Endothelial cell of umbilical vein (primary cell): ENCODE data around the gene CLEC16A. TPM values are rescaled to one million over a fixed set of nuclear protein-coding genes. Genes with fewer than 3 reads are reported as not detected.

ENCODE experiments used
- BruUV-seq: library from RNA; stranded (reverse); fragments of 400-500 nt; replicated peaks from 2 replicates; lab custom pipeline; 2021; lab: Mats Ljungman, UMichigan
- CTCF ChIA-PET: fragments of 300-600, 350-600 bp; sonication (Branson Sonifier 250); formaldehyde crosslinking; loops from one replicate; lab custom pipeline; 2021; ENCODE audit warnings: antibody characterized with exemption, inconsistent platforms; lab: Charles Lee
- POLR2A ChIA-PET: fragments of 300-600, 350-600 bp; sonication (Branson Sonifier 250); formaldehyde crosslinking; loops from one replicate; lab custom pipeline; 2021; ENCODE audit warnings: antibody characterized with exemption, inconsistent platforms; lab: Charles Lee
- DNase-seq: peaks from one replicate; pipeline ENCODE4 v3.0.0-alpha.2; 2011; ENCODE audit warnings: low read depth, low spot score
- FAIRE-seq: peaks from 2 replicates; lab custom pipeline; 2011; peaks lifted over from hg19 to GRCh38; lab: Jason Lieb, UNC
- H2AFZ ChIP-seq: 2 replicates; pipeline ENCODE4 v1.6.0; 2012; ENCODE audit warnings: low read depth, low read length, control low read depth, inconsistent platforms
- H3K27ac ChIP-seq: 2 replicates; pipeline ENCODE4 v1.5.1; 2011; ENCODE audit warnings: low read depth, mild to moderate bottlenecking, control low read depth, low read length, moderate library complexity; ENCODE audit not compliant: insufficient read depth
- H3K27me3 ChIP-seq, 2 experiments: 2 replicates each; pipeline versions ENCODE4 v1.6.0 to v1.6.1; 2011; ENCODE audit warnings: low read length in 2 of 2, mixed read lengths in 1 of 2; ENCODE audit not compliant: control insufficient read depth in 2 of 2, insufficient read depth in 2 of 2
- H3K36me3 ChIP-seq, 2 experiments: 2 replicates in 1 of 2; 3 replicates in 1 of 2; pipeline ENCODE4 v1.5.1; 2011; ENCODE audit warnings: low read length in 2 of 2, mild to moderate bottlenecking in 1 of 2, moderate library complexity in 1 of 2; ENCODE audit not compliant: control insufficient read depth in 2 of 2, insufficient read depth in 2 of 2; ENCODE audit errors: extremely low read depth in 1 of 2
- H3K4me1 ChIP-seq: 3 replicates; pipeline ENCODE4 v1.5.1; 2011; ENCODE audit warnings: mild to moderate bottlenecking, low read length; ENCODE audit not compliant: control insufficient read depth, insufficient read depth; ENCODE audit errors: extremely low read depth
- H3K4me2 ChIP-seq: 2 replicates; pipeline ENCODE4 v1.6.1; 2011; ENCODE audit warnings: low read length, control low read depth, mixed read lengths; ENCODE audit not compliant: insufficient read depth
- H3K4me3 ChIP-seq, 3 experiments: fragments of 200-600 bp in 1 of 3; sonication (generic), shearing (Covaris generic) in 1 of 3; replicated peaks in 1 of 3; 2 replicates each; pipeline ENCODE4 v1.5.1; 2011 to 2016; ENCODE audit warnings: control low read depth in 3 of 3, low read length in 3 of 3, mild to moderate bottlenecking in 2 of 3, inconsistent platforms in 1 of 3, low read depth in 1 of 3, moderate library complexity in 1 of 3; ENCODE audit not compliant: insufficient read depth in 1 of 3
- H3K79me2 ChIP-seq: 2 replicates; pipeline ENCODE4 v1.6.0; 2012; ENCODE audit warnings: low read length, inconsistent platforms; ENCODE audit not compliant: control insufficient read depth, insufficient read depth
- H3K9ac ChIP-seq: replicated peaks from 2 replicates; pipeline ENCODE3; 2011; ENCODE audit warnings: low read length, control low read depth; ENCODE audit not compliant: insufficient read depth; ENCODE audit errors: extremely low read depth
- H3K9me1 ChIP-seq: replicated peaks from 3 replicates; pipeline ENCODE4 v1.6.0; 2011; ENCODE audit warnings: mild to moderate bottlenecking, low read length; ENCODE audit not compliant: control insufficient read depth, insufficient read depth; ENCODE audit errors: extremely low read depth
- H3K9me3 ChIP-seq: replicated peaks from 2 replicates; pipeline ENCODE4 v1.5.1; 2012; ENCODE audit warnings: low read length, inconsistent platforms; ENCODE audit not compliant: control insufficient read depth, insufficient read depth
- H4K20me1 ChIP-seq: replicated peaks from 2 replicates; pipeline ENCODE3; 2011; ENCODE audit warnings: mild to moderate bottlenecking, low read length; ENCODE audit not compliant: control insufficient read depth, insufficient read depth; ENCODE audit errors: extremely low read depth
- EZH2 ChIP-seq: IDR thresholded peaks from 2 replicates; pipeline ENCODE4 v1.6.1; 2012; ENCODE audit warnings: borderline replicate concordance, low read depth, mild to moderate bottlenecking, moderate library complexity, low read length, inconsistent platforms; ENCODE audit not compliant: severe bottlenecking
- FOS ChIP-seq: IDR thresholded peaks from 2 replicates; pipeline ENCODE4 v1.6.1; 2011; ENCODE audit warnings: mild to moderate bottlenecking, low read length, moderate library complexity, borderline replicate concordance; ENCODE audit not compliant: insufficient read depth
- GATA2 ChIP-seq: IDR thresholded peaks from 2 replicates; pipeline ENCODE4 v1.7.0; 2011; ENCODE audit warnings: low read depth, mild to moderate bottlenecking, moderate library complexity, mixed read lengths, low read length; ENCODE audit not compliant: insufficient read length, insufficient read depth
- JUN ChIP-seq: IDR thresholded peaks from 2 replicates; pipeline ENCODE4 v1.6.1; 2011; ENCODE audit warnings: borderline replicate concordance, low read depth; ENCODE audit not compliant: insufficient read length, insufficient read depth
- MYC ChIP-seq: IDR thresholded peaks from one replicate; pipeline ENCODE4 v1.6.1; 2011; ENCODE audit warnings: mild to moderate bottlenecking, low read depth, low read length
- POLR2A ChIP-seq: IDR thresholded peaks from 2 replicates; pipeline ENCODE4 v1.6.1; 2012; ENCODE audit warnings: low read depth, mild to moderate bottlenecking, control low read depth, low read length
- POLR2AphosphoS5 ChIP-seq: IDR thresholded peaks from 2 replicates; pipeline ENCODE4 v1.6.1; 2012; ENCODE audit warnings: low read depth, mild to moderate bottlenecking, control low read depth, low read length, moderate library complexity; ENCODE audit not compliant: insufficient read depth
- dilution Hi-C: fragments of 300-500 bp; cut with MboI; formaldehyde crosslinking; loops from one replicate; pipeline ENCODE4 v1.15.0; 2019; ENCODE audit warnings: low sequenced_read_pairs; ENCODE audit not compliant: extremely low pct_ligation_motif_present
- intact Hi-C: fragments of 100-400 bp; cut with micrococcal nuclease; formaldehyde crosslinking; loops from one replicate; pipeline ENCODE4 v1.10.0; 2022
- polyA plus RNA-seq, 4 experiments: library from polyadenylated mRNA; depleted of rRNA in 3 of 4; stranded (reverse) in 3 of 4; unstranded in 1 of 4; fragments of >200 nt; gene quantifications; 2 replicates each; pipeline versions ENCODE4 v1.2.1 to v1.2.3, GENCODE V29; 2011 to 2012; ENCODE audit warnings: missing spikeins in 1 of 4
- total RNA-seq: library from RNA; stranded (reverse); gene quantifications from 2 replicates; pipeline ENCODE4 v1.2.3, GENCODE V29; 2021
- TF ChIP-seq, protein P1 (sequence below): IDR thresholded peaks from 2 replicates; pipeline ENCODE4 v1.6.1; 2011; ENCODE audit not compliant: insufficient read depth, insufficient read length
- TF ChIP-seq, protein P2 (sequence below), 2 donors: IDR thresholded peaks; 1 replicate in 1 of 2; 2 replicates in 1 of 2; pipeline ENCODE4 v1.5.1; 2011; ENCODE audit warnings: low read length in 2 of 2, mild to moderate bottlenecking in 2 of 2, moderate library complexity in 2 of 2, control low read depth in 1 of 2, inconsistent platforms in 1 of 2, low read depth in 1 of 2; ENCODE audit not compliant: insufficient read depth in 1 of 2; ENCODE audit errors: extremely low read depth in 1 of 2

The CLEC16A gene
- total and polyA plus RNA-seq, 2 donors (not counting 3 experiments of a cell fraction or from before 2014, with no cell fraction given), result 11.4 to 23.3 TPM

DNA sequence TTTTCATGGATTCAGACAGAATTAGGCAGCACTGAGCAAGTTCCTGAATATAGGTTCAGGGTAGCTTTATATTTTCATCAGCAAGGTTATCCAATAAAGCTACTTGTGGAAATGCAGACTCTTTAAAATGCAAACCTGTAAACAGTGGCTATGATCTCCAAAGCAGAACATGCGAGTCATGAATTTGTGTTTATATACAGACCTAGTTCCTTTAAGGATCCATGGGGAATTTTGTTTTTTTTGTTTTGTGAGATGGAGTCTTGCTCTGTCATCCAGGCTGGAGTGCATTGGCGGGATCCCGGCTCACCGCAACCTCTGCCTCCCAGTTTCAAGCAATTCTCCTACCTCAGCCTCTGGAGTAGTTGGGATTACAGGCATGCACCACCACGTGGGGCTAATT, 14.8 kb downstream of the CLEC16A start:
- Histone ChIP-seq H3K9me3 (no peaks in the 10 kb centered on the region), H3K9ac (no peak overlapping the region), H3K4me3 (no peak overlapping the region), H3K4me2 (no peak overlapping the region), H3K27me3 (no peaks in the 10 kb centered on the region), H3K27ac (no peak overlapping the region), H4K20me1 (no peaks in the 10 kb centered on the region), H3K79me2 (peaks cover 7% of the 10 kb centered on the region), H3K36me3 (peaks cover 2 to 6% of the 10 kb centered on the region in 2 experiments), H2AFZ (no peak overlapping the region), H3K9me1 (no peaks in the 10 kb centered on the region), H3K4me1 (peaks cover 35% of the 10 kb centered on the region)
- intact Hi-C loops (loop anchor here (5.0 kb wide), 1 partner anchor 243 kb away; no protein-coding TSS in a partner anchor), dilution Hi-C loops (no loop called here)
- DNase-seq (no peak), FAIRE-seq (no peak)
- TF ChIP-seq POLR2A (no peak), MYC (no peak), POLR2AphosphoS5 (no peak), GATA2 (no peak), EZH2 (no peak), FOS (no peak), JUN (no peak)
- TF ChIP-seq, protein P1, sequence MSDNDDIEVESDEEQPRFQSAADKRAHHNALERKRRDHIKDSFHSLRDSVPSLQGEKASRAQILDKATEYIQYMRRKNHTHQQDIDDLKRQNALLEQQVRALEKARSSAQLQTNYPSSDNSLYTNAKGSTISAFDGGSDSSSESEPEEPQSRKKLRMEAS, result no peak
- TF ChIP-seq, protein P2, sequence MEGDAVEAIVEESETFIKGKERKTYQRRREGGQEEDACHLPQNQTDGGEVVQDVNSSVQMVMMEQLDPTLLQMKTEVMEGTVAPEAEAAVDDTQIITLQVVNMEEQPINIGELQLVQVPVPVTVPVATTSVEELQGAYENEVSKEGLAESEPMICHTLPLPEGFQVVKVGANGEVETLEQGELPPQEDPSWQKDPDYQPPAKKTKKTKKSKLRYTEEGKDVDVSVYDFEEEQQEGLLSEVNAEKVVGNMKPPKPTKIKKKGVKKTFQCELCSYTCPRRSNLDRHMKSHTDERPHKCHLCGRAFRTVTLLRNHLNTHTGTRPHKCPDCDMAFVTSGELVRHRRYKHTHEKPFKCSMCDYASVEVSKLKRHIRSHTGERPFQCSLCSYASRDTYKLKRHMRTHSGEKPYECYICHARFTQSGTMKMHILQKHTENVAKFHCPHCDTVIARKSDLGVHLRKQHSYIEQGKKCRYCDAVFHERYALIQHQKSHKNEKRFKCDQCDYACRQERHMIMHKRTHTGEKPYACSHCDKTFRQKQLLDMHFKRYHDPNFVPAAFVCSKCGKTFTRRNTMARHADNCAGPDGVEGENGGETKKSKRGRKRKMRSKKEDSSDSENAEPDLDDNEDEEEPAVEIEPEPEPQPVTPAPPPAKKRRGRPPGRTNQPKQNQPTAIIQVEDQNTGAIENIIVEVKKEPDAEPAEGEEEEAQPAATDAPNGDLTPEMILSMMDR (IDR thresholded peaks at IDR 0.05; ENCODE audit: extremely low read depth in 1 of 2, insufficient read depth in 1 of 2, low read depth in 1 of 2, low read length in 2 of 2), result no peak
- ChIA-PET POLR2A (no interaction called here), CTCF (interaction anchor here (1.0 to 2.0 kb wide), 5 partner anchors 8 to 755 kb away, joined by 3 to 8 read pairs (median 3); partner anchors contain the start of gene SOCS1)
- BruUV-seq, result no TSS peak
